ENCODE measurements around the gene SF3A1.

DNA sequence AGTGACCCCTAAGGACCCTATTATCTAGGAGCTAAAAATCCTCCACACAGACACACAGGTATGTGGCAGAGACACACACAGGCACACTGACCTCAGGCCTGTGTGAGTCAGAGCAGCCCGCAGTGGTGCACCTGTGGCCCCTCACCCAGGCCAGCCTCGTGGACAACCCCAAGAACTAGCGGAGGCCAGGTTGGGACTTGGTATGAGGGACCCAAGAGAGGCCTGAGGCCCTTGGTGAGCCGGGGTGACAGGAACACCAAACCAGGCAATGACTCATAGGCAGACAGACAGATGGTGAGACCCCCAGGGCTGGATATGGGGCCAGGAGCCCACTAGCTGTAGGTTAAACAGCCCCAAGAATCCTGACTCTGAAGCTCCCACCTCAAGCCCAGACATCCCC is 73.4 kb downstream of the SF3A1 start:
- TF ChIP-seq, protein P1, sequence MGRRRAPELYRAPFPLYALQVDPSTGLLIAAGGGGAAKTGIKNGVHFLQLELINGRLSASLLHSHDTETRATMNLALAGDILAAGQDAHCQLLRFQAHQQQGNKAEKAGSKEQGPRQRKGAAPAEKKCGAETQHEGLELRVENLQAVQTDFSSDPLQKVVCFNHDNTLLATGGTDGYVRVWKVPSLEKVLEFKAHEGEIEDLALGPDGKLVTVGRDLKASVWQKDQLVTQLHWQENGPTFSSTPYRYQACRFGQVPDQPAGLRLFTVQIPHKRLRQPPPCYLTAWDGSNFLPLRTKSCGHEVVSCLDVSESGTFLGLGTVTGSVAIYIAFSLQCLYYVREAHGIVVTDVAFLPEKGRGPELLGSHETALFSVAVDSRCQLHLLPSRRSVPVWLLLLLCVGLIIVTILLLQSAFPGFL (CRISPR knock-in tag; IDR thresholded peaks at IDR 0.05; ENCODE audit: borderline replicate concordance): no peak
- TF ChIP-seq, protein P2, sequence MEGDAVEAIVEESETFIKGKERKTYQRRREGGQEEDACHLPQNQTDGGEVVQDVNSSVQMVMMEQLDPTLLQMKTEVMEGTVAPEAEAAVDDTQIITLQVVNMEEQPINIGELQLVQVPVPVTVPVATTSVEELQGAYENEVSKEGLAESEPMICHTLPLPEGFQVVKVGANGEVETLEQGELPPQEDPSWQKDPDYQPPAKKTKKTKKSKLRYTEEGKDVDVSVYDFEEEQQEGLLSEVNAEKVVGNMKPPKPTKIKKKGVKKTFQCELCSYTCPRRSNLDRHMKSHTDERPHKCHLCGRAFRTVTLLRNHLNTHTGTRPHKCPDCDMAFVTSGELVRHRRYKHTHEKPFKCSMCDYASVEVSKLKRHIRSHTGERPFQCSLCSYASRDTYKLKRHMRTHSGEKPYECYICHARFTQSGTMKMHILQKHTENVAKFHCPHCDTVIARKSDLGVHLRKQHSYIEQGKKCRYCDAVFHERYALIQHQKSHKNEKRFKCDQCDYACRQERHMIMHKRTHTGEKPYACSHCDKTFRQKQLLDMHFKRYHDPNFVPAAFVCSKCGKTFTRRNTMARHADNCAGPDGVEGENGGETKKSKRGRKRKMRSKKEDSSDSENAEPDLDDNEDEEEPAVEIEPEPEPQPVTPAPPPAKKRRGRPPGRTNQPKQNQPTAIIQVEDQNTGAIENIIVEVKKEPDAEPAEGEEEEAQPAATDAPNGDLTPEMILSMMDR (IDR thresholded peaks at IDR 0.05): no peak
- no peak for TF ChIP-seq NFYB (CRISPR knock-in tag; conservative IDR thresholded peaks at IDR 0.05; ENCODE audit: low read depth)
- no peak for TF ChIP-seq ZNF263 (CRISPR knock-in tag; IDR thresholded peaks at IDR 0.05; ENCODE audit: low read depth)
